ENCODE data around the gene JAM3. TPM values are rescaled to one million over a fixed set of nuclear protein-coding genes. Genes with fewer than 3 reads are reported as not detected.

Gene JAM3
- total RNA-seq, 1 experiment from 2014 or later, result 45.4 TPM

GRCh38 chr11:134071306-134071705 lies 2.4 kb downstream of the JAM3 start:
- H3K27me3 ChIP-seq (ENCODE audit: control insufficient read depth, insufficient read depth, low read length), result peaks cover 13% of the 10 kb centered on the region
- in situ Hi-C loops (cut with HindIII; ENCODE audit: low pct_unique_long_range_greater_than_20kb, low sequenced_read_pairs), result no loop called here
- H3K4me1 ChIP-seq (ENCODE audit: control insufficient read depth, insufficient read depth, low read length), result peaks cover 7% of the 10 kb centered on the region; the same call in 1 of the 2 replicates
- H3K27ac ChIP-seq (ENCODE audit: low read length), result no peak overlapping the region
- ChIA-PET POLR2A (no interaction called here), CTCF (no interaction called here)
- no peak overlapping the region for H3K4me3 ChIP-seq (ENCODE audit: low read depth in 2 of 2, low read length in 2 of 2)
- intact Hi-C loops (cut with micrococcal nuclease; ENCODE audit: unreplicated experiment), result no loop called here
- ATAC-seq (no peak), DNase-seq (ENCODE audit: low read depth, low spot score) (no peak)
- BruUV-seq (replicated peaks), result no TSS peak
- no peak for TF ChIP-seq POLR2AphosphoS5 (IDR thresholded peaks at IDR 0.05; ENCODE audit: low read depth, low read length)
- no peak for TF ChIP-seq REST (IDR thresholded peaks at IDR 0.05; ENCODE audit: insufficient read depth in 1 of 2, low read depth in 2 of 2, low read length in 1 of 2)
- TF ChIP-seq TCF7L2 (IDR thresholded peaks at IDR 0.05; ENCODE audit: low read depth, low read length), result no peak
- no peak for TF ChIP-seq SIN3A (IDR thresholded peaks at IDR 0.05; ENCODE audit: borderline replicate concordance, insufficient read depth, low read depth, low read length)
- TF ChIP-seq CTCF (IDR thresholded peaks at IDR 0.05), result no peak
- H3K36me3 ChIP-seq (ENCODE audit: control insufficient read depth, insufficient read depth, low read length), result no peaks in the 10 kb centered on the region
- no peaks in the 10 kb centered on the region for H3K9me3 ChIP-seq (ENCODE audit: control insufficient read depth, insufficient read depth, low read depth, low read length)

GRCh38 chr11:134071766-134072402 lies 3.0 kb downstream of the JAM3 start:
- H3K9me3 ChIP-seq (ENCODE audit: control insufficient read depth, insufficient read depth, low read depth, low read length), result no peaks in the 10 kb centered on the region
- TF ChIP-seq CTCF (IDR thresholded peaks at IDR 0.05) (no peak), REST (IDR thresholded peaks at IDR 0.05; ENCODE audit: insufficient read depth in 1 of 2, low read depth in 2 of 2, low read length in 1 of 2) (no peak), TCF7L2 (IDR thresholded peaks at IDR 0.05; ENCODE audit: low read depth, low read length) (no peak), SIN3A (IDR thresholded peaks at IDR 0.05; ENCODE audit: borderline replicate concordance, insufficient read depth, low read depth, low read length) (no peak), POLR2AphosphoS5 (IDR thresholded peaks at IDR 0.05; ENCODE audit: low read depth, low read length) (no peak)
- no peak overlapping the region for H3K4me3 ChIP-seq (ENCODE audit: low read depth in 2 of 2, low read length in 2 of 2)
- ATAC-seq (no peak), DNase-seq (ENCODE audit: low read depth, low spot score) (no peak)
- ChIA-PET POLR2A (no interaction called here), CTCF (no interaction called here)
- peaks cover 7% of the 10 kb centered on the region; the same call in 1 of the 2 replicates for H3K4me1 ChIP-seq (ENCODE audit: control insufficient read depth, insufficient read depth, low read length)
- in situ Hi-C loops (cut with HindIII; ENCODE audit: low pct_unique_long_range_greater_than_20kb, low sequenced_read_pairs) (no loop called here), intact Hi-C loops (cut with micrococcal nuclease; ENCODE audit: unreplicated experiment) (no loop called here)
- TSS peak; percentile 59 for BruUV-seq (replicated peaks)
- no peaks in the 10 kb centered on the region for H3K36me3 ChIP-seq (ENCODE audit: control insufficient read depth, insufficient read depth, low read length)
- peaks cover 13% of the 10 kb centered on the region for H3K27me3 ChIP-seq (ENCODE audit: control insufficient read depth, insufficient read depth, low read length)
- H3K27ac ChIP-seq (ENCODE audit: low read length), result no peak overlapping the region
